Esophagus squamous epithelium (tissue), 5 donors: ENCODE measurements around the gene BLOC1S3. TPM values are rescaled to one million over a fixed set of nuclear protein-coding genes. Genes with fewer than 3 reads are reported as not detected.
A peak's percentile ranks its signal among the peaks of the same experiment; 100 is the strongest.

Experiments used
- DNase-seq: peaks from one replicate; lab custom pipeline; 2025; lab: John Stamatoyannopoulos, UW
- H3K27ac ChIP-seq, 4 donors: fragments of 200-600 bp; sonication (generic); one replicate each; pipeline ENCODE4 v1.5.1; 2016 to 2019; ENCODE audit warnings: mild to moderate bottlenecking in 1 of 4
- H3K27me3 ChIP-seq, 4 donors: fragments of 200-600 bp; sonication (generic); 1 replicate in 3 of 4; 2 replicates in 1 of 4; pipeline versions ENCODE4 v1.5.1 to v1.6.0; 2017 to 2021; ENCODE audit warnings: antibody characterized with exemption in 1 of 4
- H3K36me3 ChIP-seq, 3 donors: fragments of 200-600 bp; sonication (generic); one replicate each; pipeline ENCODE4 v1.5.1; 2016 to 2019
- H3K4me1 ChIP-seq, 3 donors: fragments of 200-600 bp; sonication (generic); one replicate each; pipeline ENCODE4 v1.5.1; 2017 to 2019
- H3K4me3 ChIP-seq, 4 donors: fragments of 200-600 bp; sonication (generic); 1 replicate in 3 of 4; 2 replicates in 1 of 4; pipeline ENCODE4 v1.5.1; 2016 to 2019; ENCODE audit warnings: mild to moderate bottlenecking in 2 of 4, moderate library complexity in 1 of 4
- H3K9me3 ChIP-seq, 3 donors: fragments of 200-600 bp; sonication (generic); one replicate each; pipeline ENCODE4 v1.5.1; 2016 to 2019
- POLR2A ChIP-seq, 4 donors: fragments of 450-650 bp; IDR thresholded peaks; one replicate each; pipeline ENCODE4 v1.6.1; 2017; ENCODE audit warnings: antibody characterized with exemption in 4 of 4, mild to moderate bottlenecking in 4 of 4, moderate library complexity in 3 of 4
- WGBS, 2 donors: methylation state at CpG; one replicate each; pipeline ENCODE4 v1.1.5; 2018; 5-methylcytosine and 5-hydroxymethylcytosine counted together
- intact Hi-C: fragments of 100-400 bp; cut with DNase I; formaldehyde crosslinking; loops from one replicate; pipeline ENCODE4 v1.15.0; 2022
- total RNA-seq, 4 donors: library from RNA; depleted of rRNA; stranded (reverse); fragments of >200 nt; gene quantifications; one replicate each; pipeline ENCODE4 v1.1.0, GENCODE V29; 2016
- TF ChIP-seq, protein P1 (sequence below), 6 experiments: fragments of 450-650 bp in 4 of 6; fragments of 200-600 bp in 2 of 6; sonication (generic) in 2 of 6; IDR thresholded peaks; one replicate each; pipeline ENCODE4 v1.5.1; 2016 to 2019; ENCODE audit warnings: antibody characterized with exemption in 6 of 6, mild to moderate bottlenecking in 4 of 6, moderate library complexity in 4 of 6
- donor health status: DM: yes; HTN: yes; CAD: no.

The BLOC1S3 gene
- total RNA-seq, 4 donors from 2014 or later: 7.9 to 18.4 (median 10.4) TPM

- H3K27me3 ChIP-seq: no peaks in the 10 kb centered on the region
- intact Hi-C loops: no loop called here
- no peak for DNase-seq
- H3K4me3 ChIP-seq: no peak overlapping the region
- 68 to 76% methylated on average over 9 to 17 of the region's 21 CpGs for WGBS, 2 donors
- peak overlapping the region in 3 of 4 donors; percentile 42 to 46 (median 46) for H3K27ac ChIP-seq
- TF ChIP-seq, protein P1, sequence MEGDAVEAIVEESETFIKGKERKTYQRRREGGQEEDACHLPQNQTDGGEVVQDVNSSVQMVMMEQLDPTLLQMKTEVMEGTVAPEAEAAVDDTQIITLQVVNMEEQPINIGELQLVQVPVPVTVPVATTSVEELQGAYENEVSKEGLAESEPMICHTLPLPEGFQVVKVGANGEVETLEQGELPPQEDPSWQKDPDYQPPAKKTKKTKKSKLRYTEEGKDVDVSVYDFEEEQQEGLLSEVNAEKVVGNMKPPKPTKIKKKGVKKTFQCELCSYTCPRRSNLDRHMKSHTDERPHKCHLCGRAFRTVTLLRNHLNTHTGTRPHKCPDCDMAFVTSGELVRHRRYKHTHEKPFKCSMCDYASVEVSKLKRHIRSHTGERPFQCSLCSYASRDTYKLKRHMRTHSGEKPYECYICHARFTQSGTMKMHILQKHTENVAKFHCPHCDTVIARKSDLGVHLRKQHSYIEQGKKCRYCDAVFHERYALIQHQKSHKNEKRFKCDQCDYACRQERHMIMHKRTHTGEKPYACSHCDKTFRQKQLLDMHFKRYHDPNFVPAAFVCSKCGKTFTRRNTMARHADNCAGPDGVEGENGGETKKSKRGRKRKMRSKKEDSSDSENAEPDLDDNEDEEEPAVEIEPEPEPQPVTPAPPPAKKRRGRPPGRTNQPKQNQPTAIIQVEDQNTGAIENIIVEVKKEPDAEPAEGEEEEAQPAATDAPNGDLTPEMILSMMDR (IDR thresholded peaks at IDR 0.05): no peak
- no peak for TF ChIP-seq POLR2A (IDR thresholded peaks at IDR 0.05)
- no peaks in the 10 kb centered on the region for H3K9me3 ChIP-seq
- peaks cover 5 to 50% (median 18%) of the 10 kb centered on the region in 3 donors for H3K4me1 ChIP-seq
- no peaks in the 10 kb centered on the region for H3K36me3 ChIP-seq
Observed at GRCh38 chr19:45170146-45171106, 8.2 kb upstream of the BLOC1S3 start.

DNA sequence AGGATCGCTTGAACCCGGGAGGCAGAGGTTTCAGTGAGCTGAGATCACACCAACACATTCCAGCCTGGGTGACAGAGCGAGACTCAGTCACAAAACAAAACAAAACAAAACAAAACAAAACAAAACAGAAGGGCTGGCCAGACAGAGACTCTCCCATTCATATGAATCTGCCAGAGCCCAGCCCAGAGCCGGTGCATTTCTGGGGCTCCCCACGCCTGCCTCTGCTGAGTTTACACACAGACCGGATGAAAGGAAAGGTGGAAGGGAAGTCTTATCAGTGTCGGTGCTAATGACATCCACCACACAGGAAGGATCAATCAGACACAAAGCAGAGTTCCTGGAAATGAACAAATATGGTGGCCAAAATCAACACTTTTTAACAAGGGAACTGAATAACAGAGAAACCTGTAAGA is 7.4 kb upstream of the BLOC1S3 start:
- DNase-seq: no peak
- Histone ChIP-seq H3K27ac (peak overlapping the region in 3 of 4 donors; percentile 42 to 46 (median 46)), H3K27me3 (no peaks in the 10 kb centered on the region), H3K9me3 (no peaks in the 10 kb centered on the region), H3K4me1 (peaks cover 5 to 53% (median 18%) of the 10 kb centered on the region in 3 donors), H3K4me3 (no peak overlapping the region), H3K36me3 (no peaks in the 10 kb centered on the region)
- 20 to 21% methylated on average over 4 to 7 of the region's 7 CpGs for WGBS, 2 donors
- TF ChIP-seq, protein P1 (IDR thresholded peaks at IDR 0.05): no peak
- no peak for TF ChIP-seq POLR2A (IDR thresholded peaks at IDR 0.05)
- intact Hi-C loops: no loop called here

DNA sequence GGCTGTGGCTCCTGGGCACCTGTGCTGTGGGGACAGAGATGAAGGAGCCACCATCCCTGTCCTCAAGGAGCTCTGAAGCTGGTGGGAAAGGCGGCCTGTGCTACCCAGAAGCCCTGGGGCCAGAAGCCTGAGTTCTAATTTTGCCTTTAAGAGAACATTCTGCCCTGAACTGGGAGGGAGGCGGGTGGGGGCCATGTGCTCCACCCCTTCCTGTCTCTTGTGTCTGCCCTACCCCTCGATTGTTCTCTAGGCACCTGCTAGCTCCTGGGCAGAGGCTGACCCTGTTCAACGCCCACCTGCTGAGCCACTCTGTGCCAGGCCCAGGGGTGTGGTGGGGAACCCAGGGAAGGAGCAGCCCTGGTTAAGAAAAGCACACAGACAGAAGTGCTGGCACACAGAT is 6.4 kb upstream of the BLOC1S3 start:
- WGBS, 2 donors: 50% methylated on average over 2 of the region's 4 CpGs; no CpG with 5 or more reads in 1 of the 2 donors
- peak overlapping the region in 2 of 4 donors; percentile 5 to 6 for H3K27ac ChIP-seq

DNA sequence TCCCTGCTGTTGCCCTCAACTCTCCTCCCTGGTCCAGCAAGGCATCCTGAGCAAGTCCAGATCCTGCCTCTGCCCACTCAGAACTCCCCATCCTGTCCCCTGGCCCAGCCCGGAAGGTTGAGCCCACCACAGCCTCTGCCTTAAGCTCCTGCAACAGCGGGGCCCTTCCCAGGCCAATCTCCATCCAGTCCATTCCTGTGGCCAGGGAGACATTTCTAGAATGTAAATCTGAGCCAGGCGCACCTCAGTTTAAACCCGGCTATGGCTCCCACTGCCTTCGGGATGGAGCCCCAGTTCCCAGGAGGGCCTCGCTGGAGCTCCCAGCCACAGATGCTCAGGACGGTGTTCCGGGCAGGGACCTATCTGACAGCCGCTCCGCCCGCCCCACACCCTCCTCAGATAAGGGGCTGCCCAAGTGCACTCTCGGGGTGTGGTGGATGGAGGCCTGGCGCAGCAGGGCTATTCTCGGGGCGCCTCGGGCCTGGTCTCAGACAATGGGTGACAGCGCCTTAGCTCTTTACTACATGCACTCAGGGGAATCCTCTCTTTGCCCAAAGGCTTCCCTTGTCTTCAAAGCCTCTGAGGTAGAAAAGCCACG is 5.9 kb upstream of the BLOC1S3 start:
- no peak for DNase-seq
- Histone ChIP-seq H3K9me3 (no peaks in the 10 kb centered on the region), H3K4me3 (no peak overlapping the region), H3K27me3 (no peaks in the 10 kb centered on the region), H3K4me1 (peaks cover 12 to 54% (median 26%) of the 10 kb centered on the region in 3 donors), H3K36me3 (no peaks in the 10 kb centered on the region), H3K27ac (peak overlapping the region in 2 of 4 donors; percentile 5 to 6)
- WGBS, 2 donors: 71 to 90% methylated on average over 2 to 8 of the region's 18 CpGs
- TF ChIP-seq POLR2A (IDR thresholded peaks at IDR 0.05): no peak
- TF ChIP-seq, protein P1 (IDR thresholded peaks at IDR 0.05): no peak
- intact Hi-C loops: no loop called here

More for the DNA sequence above, 6.4 kb upstream of the BLOC1S3 start:
- intact Hi-C loops: no loop called here
- DNase-seq: no peak
- Histone ChIP-seq H3K4me1 (peaks cover 7 to 53% (median 22%) of the 10 kb centered on the region in 3 donors), H3K36me3 (no peaks in the 10 kb centered on the region), H3K27me3 (no peaks in the 10 kb centered on the region), H3K9me3 (no peaks in the 10 kb centered on the region), H3K4me3 (no peak overlapping the region)
- TF ChIP-seq, protein P1 (IDR thresholded peaks at IDR 0.05): no peak
- TF ChIP-seq POLR2A (IDR thresholded peaks at IDR 0.05): no peak
